K562 (cell line): ENCODE results near the gene OSBPL7.

Source experiments
- FOXA1 ChIP-seq: fragments of 450-650 bp; IDR thresholded peaks from 2 replicates; pipeline ENCODE4 v1.6.1; 2016; ENCODE audit warnings: mild to moderate bottlenecking, borderline replicate concordance
- MAFG ChIP-seq: fragments of 450-650 bp; conservative IDR thresholded peaks from 2 replicates; pipeline ENCODE4 v1.6.1; 2016; ENCODE audit warnings: missing genetic modification characterization, missing compliant biosample characterization
- MIER1 ChIP-seq: fragments of 450-650 bp; IDR thresholded peaks from 2 replicates; pipeline ENCODE4 v1.6.1; 2016; ENCODE audit warnings: antibody characterized with exemption, mild to moderate bottlenecking, low read depth
- POLR2A ChIP-seq: fragments of 450-650 bp; conservative IDR thresholded peaks from 2 replicates; pipeline ENCODE4 v1.6.1; 2016
- POLR2AphosphoS5 ChIP-seq: IDR thresholded peaks from 2 replicates; pipeline ENCODE4 v1.6.1; 2011; ENCODE audit warnings: mild to moderate bottlenecking, low read depth, low read length, moderate library complexity; ENCODE audit not compliant: control insufficient read depth, insufficient read depth
- SAFB2 ChIP-seq: fragments of 200-400 bp; formaldehyde crosslinking; IDR thresholded peaks from 2 replicates; pipeline ENCODE4 v1.6.1; 2018; ENCODE audit warnings: borderline replicate concordance, low read length, low read depth, moderate library complexity; ENCODE audit not compliant: severe bottlenecking
- STAT5B ChIP-seq: fragments of 250-450 bp; sonication (Bioruptor Pico); IDR thresholded peaks from 2 replicates; pipeline ENCODE4 v1.8.0; 2021; ENCODE audit warnings: mild to moderate bottlenecking, inconsistent platforms
- TARDBP ChIP-seq: fragments of 450-650 bp; IDR thresholded peaks from 2 replicates; pipeline ENCODE4 v1.6.1; 2016
- ZNF282 ChIP-seq: sonication (generic); formaldehyde crosslinking; IDR thresholded peaks from 2 replicates; pipeline ENCODE4 v1.8.1; 2023; ENCODE audit warnings: missing genetic modification reagents
- TF ChIP-seq, protein P1 (sequence below): sonication (generic); formaldehyde crosslinking; IDR thresholded peaks from 2 replicates; pipeline ENCODE4 v1.8.1; 2022; ENCODE audit warnings: missing genetic modification reagents
- TF ChIP-seq, protein P2 (sequence below), 2 experiments: fragments of 450-650 bp; formaldehyde crosslinking in 1 of 2; IDR thresholded peaks; 2 replicates each; pipeline versions ENCODE4 v1.4.0 to v1.6.1; 2014 to 2020; ENCODE audit warnings: mild to moderate bottlenecking in 2 of 2, borderline replicate concordance in 1 of 2, low read depth in 1 of 2

DNA sequence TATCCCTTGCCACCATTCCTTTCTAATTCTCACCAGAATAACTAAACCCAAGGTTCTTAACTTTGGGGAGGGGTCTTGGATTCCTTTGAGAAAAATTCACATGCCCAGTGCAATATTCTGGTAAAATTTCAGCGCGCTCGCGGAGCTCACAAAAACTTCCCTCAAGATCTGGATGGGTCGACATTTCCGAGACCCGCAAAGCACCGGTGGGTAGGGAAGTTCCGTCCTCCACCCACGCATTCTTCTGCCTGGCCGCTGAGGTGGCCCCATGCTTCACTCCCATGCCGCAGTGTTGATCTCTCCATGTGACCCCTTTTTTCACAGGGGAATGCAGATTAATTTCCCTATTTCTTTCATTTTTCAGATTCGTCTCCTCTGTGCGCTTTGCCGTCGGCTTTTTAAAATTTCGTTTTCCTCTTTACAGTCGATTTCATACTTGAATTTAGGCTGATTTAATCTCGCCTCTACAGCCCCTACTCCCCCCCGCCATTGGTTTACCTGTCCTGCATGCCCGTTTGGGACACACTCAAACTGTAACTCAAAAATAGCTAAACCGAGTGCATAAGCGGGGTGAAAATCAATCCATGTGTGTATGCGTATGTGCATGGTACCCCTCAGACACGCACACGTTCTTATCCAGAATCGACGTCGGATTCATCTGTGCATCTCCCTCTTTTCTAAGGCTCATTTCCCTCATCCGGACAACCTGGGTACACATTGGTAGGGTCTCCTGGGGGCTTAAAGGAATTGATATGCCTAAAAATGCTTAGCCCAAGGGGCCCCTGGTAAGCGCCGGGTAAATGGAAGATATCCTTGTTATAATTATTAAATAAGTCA is 30.7 kb upstream of the OSBPL7 start:
- TF ChIP-seq SAFB2 (no peak), STAT5B (CRISPR knock-in tag) (no peak), TARDBP (no peak), FOXA1 (no peak), MAFG (no peak), POLR2AphosphoS5 (no peak), MIER1 (no peak), POLR2A (no peak), ZNF282 (no peak)
- TF ChIP-seq, protein P1, sequence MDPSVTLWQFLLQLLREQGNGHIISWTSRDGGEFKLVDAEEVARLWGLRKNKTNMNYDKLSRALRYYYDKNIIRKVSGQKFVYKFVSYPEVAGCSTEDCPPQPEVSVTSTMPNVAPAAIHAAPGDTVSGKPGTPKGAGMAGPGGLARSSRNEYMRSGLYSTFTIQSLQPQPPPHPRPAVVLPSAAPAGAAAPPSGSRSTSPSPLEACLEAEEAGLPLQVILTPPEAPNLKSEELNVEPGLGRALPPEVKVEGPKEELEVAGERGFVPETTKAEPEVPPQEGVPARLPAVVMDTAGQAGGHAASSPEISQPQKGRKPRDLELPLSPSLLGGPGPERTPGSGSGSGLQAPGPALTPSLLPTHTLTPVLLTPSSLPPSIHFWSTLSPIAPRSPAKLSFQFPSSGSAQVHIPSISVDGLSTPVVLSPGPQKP (CRISPR knock-in tag) = no peak
- TF ChIP-seq, protein P2, sequence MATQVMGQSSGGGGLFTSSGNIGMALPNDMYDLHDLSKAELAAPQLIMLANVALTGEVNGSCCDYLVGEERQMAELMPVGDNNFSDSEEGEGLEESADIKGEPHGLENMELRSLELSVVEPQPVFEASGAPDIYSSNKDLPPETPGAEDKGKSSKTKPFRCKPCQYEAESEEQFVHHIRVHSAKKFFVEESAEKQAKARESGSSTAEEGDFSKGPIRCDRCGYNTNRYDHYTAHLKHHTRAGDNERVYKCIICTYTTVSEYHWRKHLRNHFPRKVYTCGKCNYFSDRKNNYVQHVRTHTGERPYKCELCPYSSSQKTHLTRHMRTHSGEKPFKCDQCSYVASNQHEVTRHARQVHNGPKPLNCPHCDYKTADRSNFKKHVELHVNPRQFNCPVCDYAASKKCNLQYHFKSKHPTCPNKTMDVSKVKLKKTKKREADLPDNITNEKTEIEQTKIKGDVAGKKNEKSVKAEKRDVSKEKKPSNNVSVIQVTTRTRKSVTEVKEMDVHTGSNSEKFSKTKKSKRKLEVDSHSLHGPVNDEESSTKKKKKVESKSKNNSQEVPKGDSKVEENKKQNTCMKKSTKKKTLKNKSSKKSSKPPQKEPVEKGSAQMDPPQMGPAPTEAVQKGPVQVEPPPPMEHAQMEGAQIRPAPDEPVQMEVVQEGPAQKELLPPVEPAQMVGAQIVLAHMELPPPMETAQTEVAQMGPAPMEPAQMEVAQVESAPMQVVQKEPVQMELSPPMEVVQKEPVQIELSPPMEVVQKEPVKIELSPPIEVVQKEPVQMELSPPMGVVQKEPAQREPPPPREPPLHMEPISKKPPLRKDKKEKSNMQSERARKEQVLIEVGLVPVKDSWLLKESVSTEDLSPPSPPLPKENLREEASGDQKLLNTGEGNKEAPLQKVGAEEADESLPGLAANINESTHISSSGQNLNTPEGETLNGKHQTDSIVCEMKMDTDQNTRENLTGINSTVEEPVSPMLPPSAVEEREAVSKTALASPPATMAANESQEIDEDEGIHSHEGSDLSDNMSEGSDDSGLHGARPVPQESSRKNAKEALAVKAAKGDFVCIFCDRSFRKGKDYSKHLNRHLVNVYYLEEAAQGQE (IDR thresholded peaks at IDR 0.05; ENCODE audit: borderline replicate concordance) = no peak
- TF ChIP-seq, protein P2 (CRISPR knock-in tag; IDR thresholded peaks at IDR 0.05; ENCODE audit: low read depth) = no peak
